OCI-LY7 (cell line): Measurements from ENCODE around the gene ABI3BP. TPM values are rescaled to one million over a fixed set of nuclear protein-coding genes. Genes with fewer than 3 reads are reported as not detected.

Experiments used
- BruUV-seq: library from RNA; stranded (reverse); fragments of 400-500 nt; replicated peaks from 2 replicates; lab custom pipeline; 2021; lab: Mats Ljungman, UMichigan
- CTCF ChIA-PET: fragments of 300-600 bp; sonication (Branson Sonifier 250); formaldehyde crosslinking; loops from one replicate; lab custom pipeline; 2022; ENCODE audit warnings: antibody characterized with exemption; ENCODE audit not compliant: unreplicated experiment; lab: Charles Lee
- POLR2A ChIA-PET: fragments of 300-600 bp; sonication (Branson Sonifier 250); formaldehyde crosslinking; loops from one replicate; lab custom pipeline; 2022; ENCODE audit warnings: antibody characterized with exemption; lab: Charles Lee
- DNase-seq: peaks from one replicate; pipeline ENCODE4 v3.0.0-alpha.2; 2015; ENCODE audit warnings: low spot score
- H2AFZ ChIP-seq: fragments of 200-600 bp; sonication (generic), shearing (Covaris generic); 2 replicates; pipeline ENCODE4 v1.6.1; 2014; ENCODE audit warnings: mild to moderate bottlenecking, antibody characterized with exemption, low read length, moderate library complexity
- H3K27ac ChIP-seq: fragments of 200-600 bp; sonication (generic); 2 replicates; pipeline ENCODE4 v1.5.1; 2014; ENCODE audit warnings: mixed run types, low read depth, mild to moderate bottlenecking, moderate library complexity, low read length, inconsistent platforms; ENCODE audit not compliant: poor library complexity, severe bottlenecking
- H3K36me3 ChIP-seq: fragments of 200-600 bp; sonication (generic); 2 replicates; pipeline ENCODE4 v1.6.1; 2014; ENCODE audit warnings: mild to moderate bottlenecking, antibody characterized with exemption, low read length, moderate library complexity, mixed read lengths; ENCODE audit not compliant: insufficient read depth
- H3K4me1 ChIP-seq: fragments of 200-600 bp; sonication (generic); 2 replicates; pipeline ENCODE4 v1.5.1; 2014; ENCODE audit warnings: mild to moderate bottlenecking, low read length; ENCODE audit not compliant: insufficient read depth, poor library complexity, severe bottlenecking
- H3K4me2 ChIP-seq: fragments of 200-600 bp; sonication (generic); 2 replicates; pipeline ENCODE4 v1.6.1; 2014; ENCODE audit warnings: mild to moderate bottlenecking, low read length
- H3K4me3 ChIP-seq: fragments of 200-600 bp; sonication (generic); 2 replicates; pipeline ENCODE4 v1.5.1; 2014; ENCODE audit warnings: mild to moderate bottlenecking, low read depth, low read length; ENCODE audit not compliant: poor library complexity, severe bottlenecking
- H3K79me2 ChIP-seq: fragments of 200-600 bp; sonication (generic); 2 replicates; pipeline ENCODE4 v1.6.1; 2016; ENCODE audit warnings: low read depth, mild to moderate bottlenecking, low read length, moderate library complexity, mixed read lengths; ENCODE audit not compliant: insufficient read depth
- H3K9me2 ChIP-seq: fragments of 200-600 bp; sonication (generic); 2 replicates; pipeline ENCODE4 v1.6.1; 2016; ENCODE audit warnings: mild to moderate bottlenecking, low read length, mixed read lengths; ENCODE audit not compliant: insufficient read depth
- H3K9me3 ChIP-seq: fragments of 200-600 bp; sonication (generic); 2 replicates; pipeline ENCODE4 v1.6.1; 2014; ENCODE audit warnings: mild to moderate bottlenecking, mixed run types, low read length, mixed read lengths
- H4K20me1 ChIP-seq: fragments of 200-600 bp; sonication (generic); 2 replicates; pipeline ENCODE4 v1.6.1; 2014; ENCODE audit warnings: mild to moderate bottlenecking, antibody characterized with exemption, low read length, moderate library complexity, mixed read lengths; ENCODE audit not compliant: insufficient read depth
- EZH2phosphoT487 ChIP-seq: fragments of 200-600 bp; sonication (generic); IDR thresholded peaks from 2 replicates; pipeline ENCODE4 v1.6.1; 2018; ENCODE audit warnings: low read depth, borderline replicate concordance, mild to moderate bottlenecking, mixed run types, antibody characterized with exemption, low read length, moderate library complexity, mixed read lengths
- intact Hi-C: fragments of 100-400 bp; cut with micrococcal nuclease; formaldehyde crosslinking; loops from one replicate; pipeline ENCODE4 v1.10.0; 2022; ENCODE audit not compliant: unreplicated experiment
- total RNA-seq, 2 experiments: library from RNA; depleted of rRNA in 1 of 2; stranded (reverse); fragments of >200 nt in 1 of 2; shearing (Covaris generic) in 1 of 2; gene quantifications; 2 replicates each; pipeline ENCODE4 v1.2.3, GENCODE V29; 2014 to 2022
- TF ChIP-seq, protein P1 (sequence below): fragments of 200-600 bp; sonication (generic); conservative IDR thresholded peaks from 2 replicates; pipeline ENCODE4 v1.5.1; 2014; ENCODE audit warnings: mild to moderate bottlenecking, antibody characterized with exemption, low read length, moderate library complexity, mixed read lengths

ABI3BP gene
- total RNA-seq, 2 experiments from 2014 or later: not detected

DNA sequence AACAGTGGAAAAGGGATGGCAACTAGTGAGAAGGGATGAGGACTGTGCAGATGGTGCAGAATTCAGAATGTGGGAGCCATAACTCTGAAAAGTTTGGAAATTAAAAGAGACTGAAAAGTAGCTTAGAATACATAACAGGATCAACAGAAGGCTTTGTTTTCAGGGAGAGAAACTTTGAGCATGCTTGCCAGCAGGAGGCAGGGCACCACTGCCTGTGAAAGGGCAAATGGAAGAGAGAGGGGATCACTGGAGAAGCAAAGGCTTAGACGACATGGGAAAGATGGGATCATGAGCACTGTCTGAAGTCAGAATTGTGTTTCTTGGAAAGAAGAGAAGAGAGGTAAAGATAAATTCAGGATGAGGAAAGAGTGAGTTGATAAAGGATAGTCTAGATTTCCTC lies 99.6 kb downstream of the ABI3BP start:
- intact Hi-C loops: no loop called here
- Histone ChIP-seq H3K4me3 (no peak overlapping the region), H3K4me2 (no peak overlapping the region), H4K20me1 (no peaks in the 10 kb centered on the region), H3K27ac (no peak overlapping the region), H2AFZ (no peak overlapping the region), H3K9me2 (no peaks in the 10 kb centered on the region), H3K79me2 (no peaks in the 10 kb centered on the region), H3K9me3 (no peaks in the 10 kb centered on the region), H3K4me1 (no peaks in the 10 kb centered on the region), H3K36me3 (no peaks in the 10 kb centered on the region)
- no peak for DNase-seq
- TF ChIP-seq, protein P1, sequence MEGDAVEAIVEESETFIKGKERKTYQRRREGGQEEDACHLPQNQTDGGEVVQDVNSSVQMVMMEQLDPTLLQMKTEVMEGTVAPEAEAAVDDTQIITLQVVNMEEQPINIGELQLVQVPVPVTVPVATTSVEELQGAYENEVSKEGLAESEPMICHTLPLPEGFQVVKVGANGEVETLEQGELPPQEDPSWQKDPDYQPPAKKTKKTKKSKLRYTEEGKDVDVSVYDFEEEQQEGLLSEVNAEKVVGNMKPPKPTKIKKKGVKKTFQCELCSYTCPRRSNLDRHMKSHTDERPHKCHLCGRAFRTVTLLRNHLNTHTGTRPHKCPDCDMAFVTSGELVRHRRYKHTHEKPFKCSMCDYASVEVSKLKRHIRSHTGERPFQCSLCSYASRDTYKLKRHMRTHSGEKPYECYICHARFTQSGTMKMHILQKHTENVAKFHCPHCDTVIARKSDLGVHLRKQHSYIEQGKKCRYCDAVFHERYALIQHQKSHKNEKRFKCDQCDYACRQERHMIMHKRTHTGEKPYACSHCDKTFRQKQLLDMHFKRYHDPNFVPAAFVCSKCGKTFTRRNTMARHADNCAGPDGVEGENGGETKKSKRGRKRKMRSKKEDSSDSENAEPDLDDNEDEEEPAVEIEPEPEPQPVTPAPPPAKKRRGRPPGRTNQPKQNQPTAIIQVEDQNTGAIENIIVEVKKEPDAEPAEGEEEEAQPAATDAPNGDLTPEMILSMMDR: peak; percentile 29; the same call in 1 of the 2 replicates
- TF ChIP-seq EZH2phosphoT487: no peak
- no TSS peak for BruUV-seq
- CTCF ChIA-PET: no interaction called here
- POLR2A ChIA-PET: no interaction called here

- no peak overlapping the region for H2AFZ ChIP-seq
- no peaks in the 10 kb centered on the region for H3K79me2 ChIP-seq
- H4K20me1 ChIP-seq: no peaks in the 10 kb centered on the region
- H3K9me3 ChIP-seq: no peaks in the 10 kb centered on the region
- H3K4me1 ChIP-seq: no peaks in the 10 kb centered on the region
- no peak overlapping the region for H3K4me3 ChIP-seq
- ChIA-PET POLR2A (no interaction called here), CTCF (no interaction called here)
- no peaks in the 10 kb centered on the region for H3K9me2 ChIP-seq
- no peak for DNase-seq
- TF ChIP-seq, protein P1: no peak
- no peak for TF ChIP-seq EZH2phosphoT487
- intact Hi-C loops: no loop called here
- no peak overlapping the region for H3K27ac ChIP-seq
- no peak overlapping the region for H3K4me2 ChIP-seq
- no TSS peak for BruUV-seq
- no peaks in the 10 kb centered on the region for H3K36me3 ChIP-seq
Observed at GRCh38 chr3:100893108-100893507, 100.1 kb downstream of the ABI3BP start.

GRCh38 chr3:100891827-100892226 lies 101.4 kb downstream of the ABI3BP start:
- H3K4me2 ChIP-seq: no peak overlapping the region
- ChIA-PET CTCF (no interaction called here), POLR2A (interaction anchor here (0.6 kb wide), 1 partner anchor 432 kb away, joined by 4 read pairs; no protein-coding TSS in a partner anchor)

More at GRCh38 chr3:100891827-100892226, 101.4 kb downstream of the ABI3BP start:
- H2AFZ ChIP-seq: no peak overlapping the region
- no peak overlapping the region for H3K27ac ChIP-seq
- no peak overlapping the region for H3K4me3 ChIP-seq
- H3K9me2 ChIP-seq: no peaks in the 10 kb centered on the region
- H3K36me3 ChIP-seq: no peaks in the 10 kb centered on the region
- no peaks in the 10 kb centered on the region for H4K20me1 ChIP-seq
- intact Hi-C loops: no loop called here
- no TSS peak for BruUV-seq
- H3K79me2 ChIP-seq: no peaks in the 10 kb centered on the region
- no peaks in the 10 kb centered on the region for H3K4me1 ChIP-seq
- no peak for TF ChIP-seq EZH2phosphoT487
- TF ChIP-seq, protein P1: no peak
- DNase-seq: no peak
- no peaks in the 10 kb centered on the region for H3K9me3 ChIP-seq
